Measurements from ENCODE around the gene C18orf54. TPM values are rescaled to one million over a fixed set of nuclear protein-coding genes. Genes with fewer than 3 reads are reported as not detected.

The C18orf54 gene
- total RNA-seq, 1 donor from 2014 or later: 1.7 TPM

Other genes starting within 250 kb of the C18orf54 start
- gene MBD2, start 133.2 kb upstream of the C18orf54 start, total RNA-seq: 46.3 TPM
- gene POLI, start 88.4 kb upstream of the C18orf54 start, total RNA-seq: 20.5 TPM
- not detected for gene STARD6, start within 50 bp of the C18orf54 start, total RNA-seq
- gene DYNAP, start 233.3 kb downstream of the C18orf54 start, total RNA-seq: not detected

All from left ventricle myocardium superior (tissue), 1 donor.